ENCODE results near the gene ABR.
"Not testable (repeated sequence)": the region's sequence is repeated elsewhere in the genome, so short reads cannot be mapped to it uniquely, and the experiment has no call there.

Gene ABR

DNA sequence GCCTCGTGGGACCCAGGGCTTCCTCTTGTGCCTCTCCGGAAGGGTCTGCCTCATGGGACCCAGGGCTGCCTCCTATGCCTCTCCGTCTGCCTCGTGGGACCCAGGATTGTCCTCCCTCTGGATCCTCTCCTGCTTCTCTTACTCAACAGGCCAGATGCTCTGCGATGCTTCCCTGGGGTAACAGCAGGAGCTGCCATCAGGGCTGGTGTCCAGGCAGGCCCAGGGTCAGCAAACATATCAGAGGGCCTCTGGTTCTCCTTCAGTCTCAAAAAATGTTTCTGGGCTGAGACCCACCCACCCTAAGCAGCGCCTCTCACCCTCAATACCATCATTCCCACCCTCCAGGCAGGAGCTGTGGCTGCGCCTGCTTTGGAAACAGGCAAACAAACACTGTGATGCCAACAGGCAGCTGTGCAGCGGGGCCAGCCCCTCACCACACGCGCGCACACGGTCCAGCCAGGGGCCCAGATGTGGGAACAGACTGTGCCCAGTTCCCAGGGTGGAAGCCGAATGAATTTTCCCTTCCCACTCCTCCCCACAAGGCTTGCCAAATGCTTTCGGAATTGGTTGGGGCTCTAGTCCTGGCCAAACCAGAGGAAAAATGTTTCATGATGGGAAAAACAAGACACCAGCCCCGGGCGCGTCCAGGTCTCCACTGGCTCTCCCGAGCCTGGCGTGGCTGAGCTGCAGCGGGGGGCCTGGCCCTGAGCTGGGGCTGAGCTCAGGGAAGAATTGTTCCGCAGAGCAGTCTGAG lies 171.6 kb downstream of the ABR start:
- no peak for DNase-seq (ENCODE audit: low spot score)

DNA sequence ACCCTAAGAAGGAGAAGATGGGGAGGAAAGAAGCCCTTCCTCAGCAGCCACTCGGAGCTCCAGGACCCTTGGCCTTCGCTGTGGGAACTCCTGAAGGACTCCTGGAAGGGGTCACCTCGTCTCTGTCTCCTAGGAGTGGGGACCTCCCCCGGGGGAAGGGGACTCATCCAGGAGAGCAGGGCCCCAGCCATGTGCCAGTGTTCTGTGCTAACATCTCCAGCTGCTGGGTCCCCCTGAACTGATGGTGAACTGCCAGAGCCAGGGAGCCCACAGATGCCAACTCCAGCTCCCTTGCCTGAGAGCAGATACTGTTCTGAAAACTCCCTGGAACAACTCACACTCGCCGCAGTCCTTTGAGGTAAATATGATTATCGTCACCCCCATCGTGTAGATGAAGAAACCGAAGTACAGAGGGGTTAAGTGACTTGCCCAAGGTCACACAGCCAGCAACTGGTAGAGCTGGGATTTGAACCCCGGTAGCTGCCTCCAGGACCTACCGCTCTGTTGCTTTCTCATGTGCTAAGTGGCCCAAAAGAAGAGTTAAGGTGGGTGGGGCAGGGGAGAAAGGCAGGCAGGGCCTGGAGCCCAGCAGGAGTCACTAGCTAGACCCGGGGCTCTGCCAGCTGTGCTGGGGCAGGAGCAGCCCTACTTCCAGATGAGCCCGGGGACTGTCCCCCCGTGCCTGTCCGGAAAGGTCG lies 172.3 kb downstream of the ABR start:
- DNase-seq (ENCODE audit: low spot score), result no peak

- no peak for DNase-seq (ENCODE audit: low spot score)
These were observed 173.7 kb downstream of the ABR start for GRCh38 chr17:1006054-1006453.

- DNase-seq (ENCODE audit: low spot score), result no peak
These were observed 174.3 kb downstream of the ABR start for GRCh38 chr17:1005361-1005946.

DNA sequence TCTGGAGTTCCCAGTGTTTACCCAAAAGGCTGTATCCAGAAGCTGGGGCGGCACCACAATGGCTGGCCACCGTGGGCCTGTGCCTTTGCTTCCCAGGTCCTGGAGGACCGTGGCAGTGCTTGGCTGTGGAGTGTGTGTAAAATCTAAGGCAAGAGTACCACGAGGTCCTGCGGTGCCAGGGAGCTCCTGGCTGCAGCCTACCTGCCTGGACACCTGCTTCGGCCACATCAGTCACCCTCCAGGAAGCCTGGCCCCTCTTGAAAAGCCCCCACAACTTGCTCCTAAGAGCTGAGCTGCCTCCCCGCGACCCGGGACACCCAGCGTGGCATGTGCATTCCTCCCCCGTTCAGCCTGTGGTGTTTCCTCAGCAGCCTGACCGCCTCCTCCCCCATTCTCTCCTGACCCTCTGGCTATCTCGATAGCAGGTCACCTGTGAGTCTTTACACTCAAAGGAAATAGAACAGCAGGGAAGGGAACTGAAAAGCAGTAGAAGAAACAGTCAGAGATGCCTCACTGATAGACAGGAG lies 174.9 kb downstream of the ABR start:
- no peak for DNase-seq (ENCODE audit: low spot score)

GRCh38 chr17:1003972-1004768 lies 175.6 kb downstream of the ABR start:
- DNase-seq (ENCODE audit: low spot score), result no peak

GRCh38 chr17:1003633-1003971 lies 176.2 kb downstream of the ABR start:
- DNase-seq (ENCODE audit: low spot score), result no peak

- peak; percentile 83 for DNase-seq (ENCODE audit: low spot score)
These were observed 176.8 kb downstream of the ABR start for GRCh38 chr17:1002771-1003555.

- DNase-seq (ENCODE audit: low spot score), result peak; percentile 38
These were observed 177.4 kb downstream of the ABR start for GRCh38 chr17:1002412-1002753.

DNA sequence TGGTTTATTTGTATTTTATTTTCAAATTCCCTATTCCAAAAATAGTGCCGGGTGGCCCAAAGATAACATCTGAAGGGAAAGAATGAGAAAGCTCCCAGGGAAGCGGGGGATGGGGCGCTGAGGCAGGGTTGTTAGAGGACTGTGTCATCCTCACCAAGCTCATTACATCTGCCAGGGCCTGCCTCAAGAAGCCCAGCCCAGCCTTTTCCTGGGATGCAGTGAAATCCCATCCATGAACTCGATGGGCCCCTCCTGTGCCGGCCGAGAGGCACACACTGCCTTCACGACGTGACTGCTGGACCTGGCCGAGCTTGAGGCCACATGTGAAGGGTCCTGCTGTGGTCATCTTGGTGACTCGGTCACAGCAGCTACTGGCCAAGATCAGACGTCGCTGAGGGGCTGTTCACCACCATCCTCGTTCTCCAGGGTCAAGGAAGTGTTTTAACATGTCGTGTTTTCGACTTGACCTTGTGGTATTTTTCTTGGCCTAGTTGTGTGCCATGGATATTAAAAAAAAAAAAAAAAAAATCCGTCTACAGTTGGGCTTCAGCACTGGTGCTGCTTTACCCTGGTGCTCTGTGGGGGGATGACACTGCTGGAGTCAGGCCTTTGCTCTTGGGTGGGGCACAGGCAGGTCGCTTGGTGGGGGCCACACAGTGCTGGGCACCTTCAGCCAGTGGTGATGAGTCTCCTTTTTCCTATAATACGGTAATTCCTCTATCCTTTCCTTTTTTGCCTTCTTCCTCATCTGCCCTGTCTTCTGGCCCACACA lies 178.0 kb downstream of the ABR start:
- DNase-seq (ENCODE audit: low spot score), result peak; percentile 90

DNA sequence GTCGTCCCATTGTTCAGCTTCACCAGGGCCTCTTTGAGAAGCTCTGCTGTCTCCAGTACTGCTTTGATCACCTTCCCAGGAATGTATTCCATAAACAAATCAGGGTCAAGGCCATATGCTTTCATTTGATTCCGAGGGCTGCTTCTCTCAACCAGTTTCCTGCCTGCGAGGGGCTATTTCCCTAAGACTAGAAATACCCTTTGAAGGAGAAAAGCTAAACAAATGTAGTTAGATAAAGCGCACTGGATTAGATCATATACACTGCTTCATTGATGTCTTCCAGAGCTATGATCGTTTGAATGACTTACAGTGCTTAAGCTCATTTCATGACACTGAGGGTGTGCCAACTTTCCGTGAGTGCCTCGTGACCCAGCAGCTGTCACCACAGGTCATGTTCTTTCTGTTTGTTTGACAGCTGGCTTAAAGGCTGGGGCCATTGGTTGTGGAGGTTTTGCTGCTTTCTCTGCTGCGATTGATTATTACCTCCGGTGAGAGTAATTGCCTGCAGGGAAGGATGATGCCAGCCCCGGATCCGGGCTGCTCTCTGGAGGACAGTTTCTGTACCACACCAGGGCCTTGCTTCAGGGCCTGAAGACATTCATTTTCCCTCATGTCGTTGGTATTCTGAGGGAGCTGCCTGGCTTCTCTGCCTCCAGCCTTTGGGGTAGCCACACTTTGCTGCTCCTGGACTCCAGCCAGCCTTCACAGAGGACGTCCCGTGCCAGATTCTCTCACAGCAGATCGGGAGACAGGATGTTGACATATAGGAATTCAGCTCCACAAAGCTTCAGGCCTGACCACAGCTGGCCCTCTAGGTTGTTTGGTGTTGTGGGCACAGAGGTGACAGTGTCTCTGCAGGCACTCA lies 179.0 kb downstream of the ABR start:
- DNase-seq (ENCODE audit: low spot score), result peak; percentile 74

GRCh38 chr17:998111-998510 lies 181.7 kb downstream of the ABR start:
- DNase-seq (ENCODE audit: low spot score), result no peak

GRCh38 chr17:996554-997344 lies 183.0 kb downstream of the ABR start, which contains the start of gene TIMM22:
TSS of gene TIMM22 (plus strand) at chr17:997129. CDS start at chr17:997143, 14 bp downstream.
- peak; percentile 95 for DNase-seq (ENCODE audit: low spot score)

DNA sequence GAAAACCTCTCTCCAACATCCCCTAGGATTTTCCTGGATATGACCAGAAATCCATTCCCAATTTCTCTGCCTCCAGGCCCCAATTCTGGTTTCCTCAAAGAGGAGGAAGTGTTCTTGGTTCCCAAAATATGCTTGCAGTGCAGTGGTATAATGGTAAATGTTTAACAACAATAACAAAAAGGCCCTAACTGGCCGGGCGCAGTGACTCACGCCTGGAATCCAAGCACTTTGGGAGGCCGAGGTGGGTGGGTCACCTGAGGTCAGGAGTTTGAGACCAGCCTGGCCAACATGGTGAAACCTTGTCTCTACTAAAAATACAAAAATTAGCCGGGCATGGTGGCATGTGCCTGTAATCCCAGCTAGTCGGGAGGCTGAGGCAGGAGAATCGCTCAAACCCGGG lies 184.5 kb downstream of the ABR start:
- not testable (repeated sequence) for DNase-seq (ENCODE audit: low spot score)

DNA sequence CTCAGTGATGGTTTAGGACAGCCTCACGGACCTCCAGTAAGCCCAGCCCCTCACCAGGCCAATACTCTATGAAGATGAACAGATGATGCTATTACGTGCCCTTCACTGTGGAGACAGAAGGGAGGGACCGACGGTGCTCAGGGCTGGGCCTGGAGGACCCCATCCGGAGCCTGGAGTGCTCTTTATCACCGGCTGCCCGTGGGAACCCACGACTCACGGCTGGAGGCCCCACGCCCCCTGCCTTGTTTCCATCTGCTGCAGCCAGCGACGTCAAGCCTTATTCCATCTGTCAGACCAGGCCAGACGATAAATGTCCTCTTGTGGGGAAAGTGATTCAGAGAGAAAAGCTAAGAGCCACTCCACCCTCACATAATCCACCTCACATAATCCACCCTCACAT lies 186.8 kb downstream of the ABR start:
- DNase-seq (ENCODE audit: low spot score), result no peak

DNA sequence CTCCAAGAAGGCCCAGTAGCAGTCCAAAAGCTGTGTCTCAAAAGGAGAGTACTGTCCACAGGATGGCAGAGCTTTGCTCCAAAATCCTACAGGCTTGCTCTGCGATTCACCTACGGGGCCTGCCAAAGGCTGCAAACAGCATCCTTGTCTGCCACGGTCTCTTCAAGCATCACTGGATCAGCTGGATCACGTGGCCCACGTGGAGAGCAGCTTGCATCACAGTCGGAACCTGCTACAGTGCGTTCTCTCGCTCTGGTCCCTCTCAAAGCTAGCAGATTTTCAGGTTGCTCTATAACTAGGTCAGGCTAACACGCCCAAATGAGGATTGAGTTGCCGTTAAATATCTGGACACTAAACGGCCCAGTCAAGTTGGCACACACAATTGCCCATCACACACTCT lies 191.2 kb downstream of the ABR start:
- DNase-seq (ENCODE audit: low spot score), result no peak

DNA sequence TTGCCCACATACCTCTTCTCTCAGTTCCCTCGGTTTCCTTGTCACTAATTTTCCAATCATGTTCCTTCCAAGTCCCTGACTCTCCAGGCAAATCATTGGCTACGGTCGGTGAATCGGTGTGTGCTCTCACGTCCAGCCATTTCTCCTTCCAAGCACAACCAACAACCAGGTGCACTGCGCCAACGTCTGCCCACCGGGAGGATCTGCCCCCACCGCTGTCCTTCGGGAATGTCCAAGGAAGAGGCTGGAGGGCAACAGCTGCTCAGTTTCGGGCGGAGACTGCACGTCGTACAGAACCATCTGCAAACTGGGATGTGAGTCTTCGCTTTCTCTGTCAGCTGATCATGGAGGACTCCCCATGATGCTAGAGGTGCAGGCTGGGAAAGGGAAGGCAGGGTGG lies 191.8 kb downstream of the ABR start:
- DNase-seq (ENCODE audit: low spot score), result no peak

- DNase-seq (ENCODE audit: low spot score), result no peak
These were observed 193.4 kb downstream of the ABR start for GRCh38 chr17:986322-986929.

GRCh38 chr17:983921-984320 lies 195.9 kb downstream of the ABR start:
- no peak for DNase-seq (ENCODE audit: low spot score)

Data from hepatic stellate cell (primary cell).